Measurements from ENCODE around the gene KIDINS220.
"Not testable (repeated sequence)": the region's sequence is repeated elsewhere in the genome, so short reads cannot be mapped to it uniquely, and the experiment has no call there.

KIDINS220 gene

DNA sequence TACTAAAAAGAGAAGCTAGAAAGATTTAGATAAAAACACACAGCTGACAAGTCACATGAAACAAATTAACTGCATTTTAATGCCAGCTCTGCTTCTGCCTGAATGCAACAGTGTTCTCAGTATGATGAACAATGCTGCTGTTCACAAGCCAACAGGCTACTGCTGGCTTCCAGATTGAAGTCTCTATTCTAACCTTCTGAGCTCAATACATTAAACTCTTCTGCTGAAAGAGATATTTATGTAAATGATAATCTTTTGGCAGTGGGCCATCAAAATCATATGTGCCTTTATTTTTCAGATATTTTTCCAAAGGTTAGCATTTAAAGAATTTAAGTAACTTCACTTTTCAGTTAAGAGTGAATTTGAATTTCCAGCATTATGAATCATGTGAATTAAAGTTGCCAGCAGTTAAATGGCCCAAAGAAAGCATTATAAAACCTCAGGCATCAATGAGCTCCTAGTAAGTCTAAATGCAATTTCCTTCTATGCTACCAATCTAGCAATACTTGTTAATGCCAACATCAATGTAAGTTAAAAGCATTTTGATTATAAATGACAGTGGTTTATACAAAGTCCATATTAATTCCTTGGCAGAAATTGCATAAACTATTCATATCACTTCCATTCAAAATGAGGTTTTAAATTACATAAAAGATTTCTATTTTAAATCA lies 83.2 kb downstream of the KIDINS220 start:
- ATAC-seq (no peak), DNase-seq (no peak)

DNA sequence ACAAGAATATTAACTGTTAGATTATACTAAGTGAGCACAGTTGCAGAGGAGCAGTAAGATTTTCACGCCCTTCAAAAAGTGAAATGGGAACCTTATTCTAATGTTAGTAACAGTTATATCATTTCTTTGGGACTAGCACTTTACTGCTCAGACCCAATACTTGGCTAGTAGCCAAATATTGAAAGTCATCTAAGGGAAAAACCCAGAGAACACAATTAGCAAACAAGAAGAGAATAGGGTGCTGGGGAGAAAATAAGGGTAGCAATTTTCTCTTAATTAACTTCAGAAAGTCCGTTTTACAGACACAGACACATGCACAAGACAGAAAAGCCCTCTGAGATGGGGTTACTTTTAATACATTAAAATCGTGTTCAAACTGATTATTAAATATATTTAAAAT lies 83.8 kb downstream of the KIDINS220 start:
- ATAC-seq (no peak), DNase-seq (no peak)

DNA sequence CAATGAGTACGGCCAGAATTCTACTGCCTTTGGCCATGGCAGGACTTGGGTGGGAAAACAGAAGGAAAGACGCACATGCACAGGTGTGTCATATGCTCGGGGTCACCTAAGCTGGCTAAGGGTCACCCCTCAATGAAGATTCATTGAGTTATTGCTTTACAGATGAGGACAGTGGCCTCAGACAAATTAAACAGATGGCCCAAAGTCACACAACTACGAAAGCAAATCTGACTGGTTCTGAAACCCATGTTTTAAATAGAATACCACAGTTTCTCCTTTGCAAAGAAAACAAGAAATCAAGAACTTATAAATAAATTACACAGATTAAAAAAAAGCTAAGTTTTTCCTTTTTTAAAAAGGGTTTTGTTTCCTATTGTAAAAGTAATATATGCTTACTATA lies 85.0 kb downstream of the KIDINS220 start:
- ATAC-seq (no peak), DNase-seq (no peak)

DNA sequence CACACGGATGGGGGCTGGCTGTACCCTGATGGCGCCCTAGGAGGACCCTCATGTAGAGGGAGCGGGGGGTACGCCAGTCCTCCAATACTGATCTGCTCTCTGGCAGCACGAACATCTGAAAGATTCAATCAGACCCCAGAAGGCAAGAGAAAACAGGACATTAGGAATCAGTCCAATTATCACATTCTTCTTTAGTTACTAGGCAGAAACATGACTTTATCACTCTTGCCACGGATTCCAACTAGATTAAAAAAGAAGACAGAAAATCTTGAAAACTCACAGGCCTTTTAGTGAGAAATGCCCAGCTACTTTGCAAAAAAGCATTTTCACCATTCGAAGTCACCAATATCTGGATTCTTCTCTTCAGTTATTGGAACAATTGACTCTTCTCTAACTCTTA lies 87.2 kb downstream of the KIDINS220 start:
- DNase-seq: no peak

DNA sequence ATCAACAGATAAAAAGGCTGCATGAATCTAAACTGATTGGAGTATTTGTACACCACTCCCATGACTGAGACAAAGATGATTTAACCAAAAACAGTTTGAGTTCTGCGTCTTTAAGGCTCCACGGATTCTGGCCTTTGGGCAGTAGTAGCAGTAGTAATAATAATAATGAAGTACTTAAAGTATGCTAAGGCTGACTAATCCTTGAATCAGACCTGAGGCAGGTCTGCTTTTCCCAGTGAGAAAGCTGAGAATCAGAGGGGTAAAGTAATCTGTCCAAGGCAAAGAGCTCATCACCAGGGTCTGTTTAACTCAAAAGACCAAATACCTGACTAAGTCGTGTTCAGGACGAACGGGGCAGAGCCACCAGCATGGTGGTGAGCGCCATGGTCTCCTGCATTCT lies 94.2 kb downstream of the KIDINS220 start:
- DNase-seq: no peak
- no peak for ATAC-seq

More for the DNA sequence above, 87.2 kb downstream of the KIDINS220 start:
- no peak for ATAC-seq

DNA sequence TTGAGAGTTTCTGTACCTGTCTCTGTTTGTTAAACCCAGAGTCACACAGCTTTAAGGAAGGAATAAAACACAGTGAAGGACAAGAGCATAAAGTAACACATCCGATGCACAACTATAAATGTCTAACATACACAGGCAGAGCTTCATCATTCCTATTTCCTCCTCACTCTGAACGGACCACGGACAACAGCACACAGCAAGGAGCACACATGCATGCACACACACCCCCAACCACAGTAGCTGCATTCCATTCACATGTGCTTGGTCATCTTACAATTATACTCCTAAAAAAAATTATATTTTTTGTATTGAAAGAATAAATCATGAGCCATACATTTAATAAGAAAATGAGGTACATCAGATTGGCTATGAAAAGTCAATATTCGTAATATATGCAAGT lies 97.3 kb downstream of the KIDINS220 start:
- no peak for ATAC-seq
- no peak for DNase-seq

DNA sequence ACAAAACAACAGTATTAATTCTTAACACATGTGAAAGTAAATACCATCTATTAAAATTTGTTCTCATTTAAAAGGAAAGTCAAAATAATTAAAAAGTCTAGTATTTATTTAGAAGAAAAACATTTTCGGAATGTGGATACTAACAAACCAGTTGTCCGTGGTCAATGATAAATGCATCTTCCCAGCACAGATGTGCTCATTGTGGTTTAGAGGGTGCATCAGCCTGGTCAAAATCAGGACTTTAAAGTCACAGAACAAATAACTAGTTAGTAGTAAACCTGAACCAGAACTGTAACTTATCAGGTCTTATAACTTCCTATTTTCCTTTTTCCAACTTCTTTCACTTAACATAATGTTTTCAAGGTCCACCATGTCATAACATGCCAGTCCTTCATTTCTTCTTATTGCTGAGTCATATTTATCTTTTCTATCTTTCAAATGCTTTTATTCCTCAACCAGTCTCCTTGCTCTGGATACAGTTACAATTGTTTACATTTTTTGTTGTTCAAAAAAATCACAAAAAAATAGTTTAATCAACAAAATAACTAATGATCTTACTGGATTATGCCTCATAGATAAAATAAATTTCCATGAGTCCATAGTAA lies 99.7 kb downstream of the KIDINS220 start:
- DNase-seq: no peak

DNA sequence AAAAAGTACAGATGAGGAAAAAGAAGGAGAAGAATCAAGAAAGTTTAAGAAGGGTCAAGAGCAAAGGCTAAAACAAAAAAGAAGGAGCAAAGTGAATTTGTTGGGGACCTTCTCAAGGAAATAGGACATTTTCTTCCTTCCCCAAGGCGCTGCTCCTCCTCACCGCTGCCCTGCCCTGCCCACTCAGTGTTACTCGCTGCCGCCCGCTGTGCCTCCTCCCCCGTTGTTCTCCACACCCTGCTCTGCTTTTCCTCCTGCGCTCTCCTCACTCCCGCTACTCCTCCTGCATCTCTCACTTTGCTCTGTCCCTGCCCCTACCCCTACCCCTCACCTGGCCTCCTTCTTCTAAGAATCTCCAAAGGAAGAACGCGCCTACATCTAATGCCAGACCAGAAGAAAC lies 104.8 kb downstream of the KIDINS220 start:
- ATAC-seq: no peak

More for the DNA sequence above, 99.7 kb downstream of the KIDINS220 start:
- no peak for ATAC-seq

DNA sequence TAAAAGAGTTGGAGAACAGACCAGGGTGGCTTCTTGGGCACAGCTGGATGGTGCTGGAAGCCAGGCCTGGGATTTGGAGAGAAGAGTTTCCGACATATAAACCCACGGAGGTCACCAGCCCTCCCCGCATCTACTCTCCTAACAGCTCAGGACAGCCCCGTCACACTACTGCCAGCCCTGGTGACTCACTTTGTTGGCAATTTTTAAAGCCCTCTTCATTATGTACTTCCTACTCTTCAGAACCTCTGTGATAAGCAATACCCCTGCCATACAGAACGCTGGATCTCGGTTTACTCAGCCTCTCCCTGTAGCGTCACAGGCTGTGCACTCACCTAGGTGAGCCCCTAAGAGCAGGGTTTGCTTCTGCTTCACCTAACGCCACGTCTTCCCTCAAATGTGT lies 107.5 kb downstream of the KIDINS220 start:
- DNase-seq: no peak
- ATAC-seq: no peak

More for the DNA sequence above, 104.8 kb downstream of the KIDINS220 start:
- DNase-seq: no peak

DNA sequence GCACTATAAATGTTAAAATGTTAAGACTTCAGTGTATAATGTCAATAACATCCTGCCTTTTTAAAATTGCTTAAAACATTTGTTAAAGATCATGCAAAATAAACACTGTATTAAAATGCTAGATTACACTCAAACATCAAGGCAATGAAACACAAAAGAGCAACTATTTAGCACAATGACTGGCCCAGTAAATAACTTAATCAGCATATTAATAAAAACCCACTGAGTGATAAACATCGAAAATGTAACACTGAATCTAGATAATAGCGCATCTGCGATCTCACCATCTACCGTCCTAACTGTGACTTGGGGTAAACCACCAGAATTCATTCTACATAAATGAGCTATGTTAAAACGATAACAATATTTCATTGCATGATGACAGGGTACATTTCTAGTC lies 108.3 kb downstream of the KIDINS220 start:
- not testable (repeated sequence) for ATAC-seq, DNase-seq

DNA sequence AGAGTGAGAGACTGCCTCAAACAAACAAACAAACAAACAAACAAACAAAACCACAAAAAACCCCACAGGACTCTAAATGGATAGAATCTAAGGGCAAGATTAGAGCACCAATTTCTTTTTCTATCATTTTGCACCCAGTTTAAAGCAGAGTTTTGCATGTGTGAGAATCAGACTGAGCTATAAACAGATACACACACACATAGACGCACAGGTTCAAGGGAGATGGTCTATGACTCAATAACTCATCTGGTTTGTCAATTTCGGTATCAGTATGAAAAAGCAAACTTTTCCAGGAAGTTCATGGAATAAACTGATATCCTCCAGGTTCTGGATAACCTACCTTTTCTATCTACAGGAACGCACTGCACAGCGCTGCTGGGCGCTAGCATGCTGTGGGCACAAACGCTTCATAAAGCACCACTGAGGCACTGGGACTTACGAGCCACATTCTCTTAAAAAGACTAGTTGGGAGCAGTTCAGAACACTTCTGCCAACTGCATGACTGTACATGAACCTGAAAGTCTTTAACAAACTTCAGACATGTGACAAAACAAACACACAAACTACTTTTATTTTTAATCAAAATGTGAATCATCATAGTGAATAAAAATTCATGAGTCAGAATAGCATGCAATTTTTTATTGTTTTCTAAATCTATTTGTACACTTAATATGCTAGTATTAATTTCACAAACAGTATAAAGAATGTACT lies 109.0 kb downstream of the KIDINS220 start:
- ATAC-seq: no peak

DNA sequence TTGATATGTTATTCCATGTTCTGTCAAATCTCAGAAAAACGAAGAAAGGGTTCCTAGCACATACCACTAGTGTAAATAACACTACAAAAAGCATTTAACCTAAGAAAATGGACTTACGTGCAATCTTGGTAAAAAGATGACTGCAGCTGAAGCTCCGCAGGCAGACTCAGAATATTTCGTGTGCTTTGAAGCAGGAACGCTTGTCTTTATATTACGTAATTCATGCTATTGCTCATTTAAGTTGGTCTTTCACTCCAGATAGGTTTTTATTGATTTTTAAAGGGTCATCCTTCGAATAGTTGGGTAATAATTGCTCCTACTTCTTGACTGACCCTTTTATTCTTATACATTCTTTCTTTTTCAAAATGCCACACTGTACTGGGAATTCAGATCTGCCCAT lies 111.6 kb downstream of the KIDINS220 start:
- no peak for DNase-seq
- ATAC-seq: no peak

More for the DNA sequence above, 109.0 kb downstream of the KIDINS220 start:
- DNase-seq: no peak

DNA sequence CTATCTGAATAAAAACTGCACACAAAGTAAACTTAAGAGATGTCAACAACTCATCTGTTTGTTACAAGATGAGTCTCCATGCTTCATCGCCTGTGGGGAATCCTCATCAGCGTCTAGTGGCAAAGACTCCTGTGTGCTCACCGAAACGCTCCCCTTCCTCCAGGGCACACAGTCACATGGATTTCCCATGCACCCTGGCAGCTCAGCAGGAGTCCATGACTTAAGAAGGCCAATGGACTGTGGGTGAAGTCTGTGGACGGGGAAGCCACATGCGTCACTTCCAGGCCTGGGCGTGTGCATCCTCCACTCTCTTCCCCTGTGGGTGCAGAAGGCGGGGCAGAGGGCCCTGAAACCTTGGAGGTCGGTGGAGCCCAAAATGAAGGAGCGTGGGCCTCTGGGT lies 114.4 kb downstream of the KIDINS220 start:
- no peak for ATAC-seq

DNA sequence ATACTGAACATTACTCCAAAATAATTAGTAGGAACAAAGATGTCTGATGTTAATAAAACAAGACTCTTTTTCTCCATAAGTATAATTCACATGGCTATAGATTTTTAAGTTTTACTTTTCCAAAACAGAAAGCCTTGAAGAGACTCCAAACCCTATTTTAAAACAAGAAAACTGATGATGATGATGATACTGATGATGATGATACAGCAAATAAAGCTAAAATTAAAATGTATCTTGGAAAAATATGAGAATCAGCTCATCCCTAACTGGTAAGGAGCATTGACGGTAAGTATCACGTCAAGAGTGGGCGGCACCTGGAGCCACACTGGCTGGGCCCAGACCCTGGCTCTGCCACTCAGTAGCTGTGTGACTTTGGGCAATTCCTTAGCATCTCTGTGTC lies 116.0 kb downstream of the KIDINS220 start:
- DNase-seq (no peak), ATAC-seq (no peak)

More for the DNA sequence above, 114.4 kb downstream of the KIDINS220 start:
- DNase-seq: no peak

DNA sequence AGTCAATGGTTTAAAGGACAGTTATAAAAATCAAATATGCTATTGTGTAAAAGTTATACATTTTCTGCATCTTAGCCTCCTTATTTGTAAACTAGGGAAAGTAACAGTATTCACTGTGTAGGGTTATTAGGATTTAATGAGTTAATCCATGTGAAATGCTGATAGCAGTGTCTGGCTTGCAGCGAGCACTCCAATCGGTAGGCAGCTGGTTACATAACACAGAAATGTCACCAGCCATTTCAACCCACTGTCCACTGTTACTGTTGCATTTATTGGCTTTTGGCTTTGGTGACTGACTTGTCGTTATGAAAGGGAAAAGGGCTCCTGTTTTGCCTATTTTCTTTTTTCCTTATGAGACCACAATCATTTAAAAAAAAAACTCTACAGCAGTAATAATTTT lies 116.7 kb downstream of the KIDINS220 start:
- ATAC-seq (no peak), DNase-seq (no peak)

DNA sequence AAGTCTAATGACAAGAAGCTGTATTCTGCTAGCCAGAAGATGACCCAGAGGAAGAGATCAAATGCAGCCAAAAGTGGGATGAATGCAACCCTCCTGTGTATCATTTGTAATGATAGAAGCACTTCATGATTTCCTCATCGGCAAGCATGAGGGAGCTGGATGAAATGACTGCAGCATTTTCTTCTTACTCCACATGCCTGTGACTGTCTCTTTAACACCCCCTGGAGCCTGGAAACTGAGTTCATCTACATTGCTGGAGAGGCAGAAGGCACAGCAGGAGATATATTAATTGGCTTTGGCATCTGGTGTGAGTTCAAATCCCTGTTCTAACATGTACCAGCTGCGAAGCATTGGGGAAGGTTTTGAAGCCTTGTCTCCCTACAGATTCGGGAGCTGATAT lies 117.9 kb downstream of the KIDINS220 start:
- ATAC-seq: no peak
- DNase-seq: no peak

DNA sequence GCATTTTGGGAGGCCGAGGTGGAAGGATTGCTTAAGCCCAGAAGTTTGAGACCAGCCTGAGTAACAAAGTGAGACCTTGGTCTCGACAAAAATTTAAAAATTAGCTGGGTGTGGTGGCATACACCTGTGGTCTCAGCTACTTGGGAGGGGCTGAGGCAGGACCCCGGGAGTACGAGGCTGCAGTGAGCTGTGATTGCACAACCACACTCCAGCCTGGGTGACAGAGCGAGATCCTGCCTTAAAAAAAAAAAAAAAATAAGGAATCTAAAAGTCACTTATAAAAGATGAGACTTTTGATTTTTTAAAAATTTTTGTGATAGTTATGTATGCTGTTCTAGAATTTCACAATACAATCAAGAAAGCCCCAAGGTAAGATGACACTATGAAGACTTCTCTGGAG lies 122.4 kb downstream of the KIDINS220 start:
- ATAC-seq (no peak), DNase-seq (no peak)

DNA sequence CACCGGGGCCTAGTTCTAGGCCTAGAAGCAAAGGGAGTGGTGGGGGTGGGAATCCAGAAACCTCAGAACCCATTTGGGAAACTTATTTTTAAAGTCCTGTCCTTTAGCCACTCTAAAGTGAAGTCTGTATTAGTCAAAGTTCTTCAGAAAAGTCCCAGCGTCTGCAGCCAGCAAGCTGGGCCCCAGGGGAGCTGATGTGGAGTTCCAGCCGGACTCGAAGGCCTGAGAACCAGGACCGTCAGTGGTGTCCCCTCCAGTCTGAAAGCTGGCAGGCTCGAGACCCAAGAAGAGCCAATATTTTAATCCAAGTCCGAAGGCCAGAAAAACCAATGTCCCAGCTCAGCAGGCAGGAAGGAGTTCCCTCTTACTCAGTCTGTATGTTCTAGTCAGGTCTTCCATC lies 123.1 kb downstream of the KIDINS220 start:
- ATAC-seq: no peak
- no peak for DNase-seq

DNA sequence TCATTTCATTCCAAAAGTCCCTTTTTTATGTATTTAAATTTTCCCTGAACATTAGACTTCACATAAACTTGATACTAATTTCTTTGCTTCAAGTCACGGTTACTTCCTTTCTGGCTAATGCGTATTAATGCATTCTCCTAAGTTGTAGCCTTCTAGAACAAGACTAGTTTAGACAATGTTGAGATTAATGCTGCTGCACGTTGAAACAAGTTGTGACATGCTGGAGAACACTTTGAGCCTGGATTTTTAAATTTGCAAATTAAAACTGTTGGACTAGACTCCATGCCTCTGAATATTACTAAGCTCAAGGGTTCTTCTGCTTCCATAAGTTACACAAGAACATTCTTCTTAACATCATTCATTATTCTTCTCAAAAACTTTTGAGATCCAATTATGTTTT lies 126.5 kb downstream of the KIDINS220 start:
- ATAC-seq: no peak
- DNase-seq: no peak

DNA sequence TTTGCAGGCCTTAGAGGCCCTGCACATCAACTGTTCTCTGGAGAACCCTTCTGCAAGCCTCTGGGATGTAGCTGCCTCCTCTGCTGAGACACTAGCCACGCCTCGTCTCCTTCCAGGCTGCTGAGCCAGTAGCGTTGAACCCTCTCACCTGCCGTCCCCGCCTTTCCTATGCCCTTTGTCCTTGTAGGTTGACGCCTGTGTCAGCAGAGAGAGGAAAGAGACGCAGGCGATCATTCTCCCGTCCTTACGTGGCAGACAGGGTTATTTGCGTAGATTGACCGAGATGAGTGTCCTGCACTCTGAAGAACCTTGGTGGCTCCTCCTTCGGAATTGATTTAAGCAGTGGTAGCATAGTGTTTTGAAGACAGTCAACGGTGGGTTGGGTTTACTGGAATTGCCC lies 127.8 kb downstream of the KIDINS220 start:
- DNase-seq (no peak), ATAC-seq (no peak)

DNA sequence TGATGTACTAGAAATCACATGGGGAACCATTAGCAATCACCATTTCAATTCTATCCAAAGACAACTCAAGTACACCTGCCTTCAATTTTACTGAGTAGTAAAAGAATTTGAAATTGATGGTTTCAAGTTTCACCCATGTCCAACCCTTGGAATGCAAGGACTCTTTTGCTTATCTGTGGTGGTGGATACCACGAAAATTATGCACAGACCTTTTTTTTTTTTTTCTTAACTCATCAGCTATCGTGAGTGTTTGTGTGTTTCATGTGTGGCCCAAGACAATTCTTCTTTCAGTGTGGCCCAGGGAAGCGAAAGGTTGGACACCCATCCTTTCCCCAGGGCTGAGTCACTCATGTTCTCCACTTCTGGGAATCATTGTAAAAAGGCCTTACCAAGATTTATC lies 132.5 kb downstream of the KIDINS220 start:
- no peak for DNase-seq
- ATAC-seq: no peak

DNA sequence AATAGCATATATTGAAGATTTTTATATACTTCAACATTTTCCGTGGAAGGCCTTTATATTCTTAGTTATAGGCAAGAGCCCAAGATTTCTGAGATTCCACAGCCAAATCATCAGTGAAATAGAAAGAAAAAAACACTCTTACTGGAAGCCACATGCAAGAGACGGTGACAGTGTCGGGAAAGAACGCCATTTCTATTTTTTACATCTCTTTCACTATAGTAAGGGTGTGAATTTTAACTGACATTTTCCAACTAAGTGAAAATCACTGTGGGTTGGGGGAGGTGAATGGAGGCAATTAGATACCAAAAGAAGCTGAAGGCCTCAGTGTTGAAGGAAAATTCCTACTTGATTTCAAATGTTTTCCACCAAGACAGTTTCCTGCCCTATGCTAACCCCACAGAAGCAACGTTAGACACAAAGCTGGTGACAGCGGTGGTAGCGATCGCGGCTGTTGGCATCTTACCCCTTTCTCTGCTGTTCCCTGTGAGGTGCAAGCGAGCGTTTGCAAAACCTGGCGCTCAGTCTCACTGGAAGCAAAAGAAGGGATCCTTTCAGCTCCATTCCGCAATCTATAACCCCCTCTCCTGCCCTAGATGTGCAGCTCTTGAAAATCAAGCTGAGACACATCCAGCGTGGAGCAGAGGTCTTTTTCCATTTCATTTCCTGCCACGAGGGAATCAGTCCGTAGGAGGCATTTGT lies 135.6 kb downstream of the KIDINS220 start:
- no peak for ATAC-seq
- no peak for DNase-seq

DNA sequence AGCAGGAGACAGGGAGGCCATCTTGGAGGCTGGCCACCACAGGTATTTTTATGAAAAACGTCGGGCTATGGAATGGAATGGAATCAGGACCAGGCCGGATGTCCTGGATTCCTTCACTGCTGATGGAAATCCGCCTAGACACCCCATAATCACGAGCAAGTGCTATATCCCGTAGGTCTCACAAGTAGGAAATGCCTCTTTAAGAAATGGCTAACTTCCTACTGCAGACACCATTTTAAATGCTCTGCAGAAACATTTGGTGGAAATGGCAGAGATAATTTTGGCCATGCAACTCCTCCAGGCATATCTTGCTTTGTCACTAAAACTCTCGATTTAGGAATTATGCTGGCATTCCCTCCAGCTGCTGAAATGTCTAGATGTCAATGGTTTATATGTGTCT lies 137.6 kb downstream of the KIDINS220 start:
- DNase-seq (no peak), ATAC-seq (no peak)

Data from stimulated activated naive CD8-positive, alpha-beta T cell treated with anti-CD3 and anti-CD28 coated beads, Interleukin-15, Interleukin-2, amounts not matched to agents 100 U/mL and 50 U/mL, for 24 hours (primary cell).